Measurements from ENCODE around the gene RELT.

The RELT gene

GRCh38 chr11:73388265-73389133 lies 12.3 kb downstream of the RELT start:
- DNase-seq (ENCODE audit: low read depth, low spot score), result no peak
- H3K9ac ChIP-seq (ENCODE audit: insufficient read length), result no peak overlapping the region
- no peaks in the 10 kb centered on the region for H3K36me3 ChIP-seq (ENCODE audit: insufficient read depth, low read length)
- H3K9me3 ChIP-seq (ENCODE audit: low read depth, low read length), result no peaks in the 10 kb centered on the region
- H3K4me3 ChIP-seq, result no peak overlapping the region
- H3K27ac ChIP-seq, result no peak overlapping the region
- TF ChIP-seq POLR2AphosphoS5 (IDR thresholded peaks at IDR 0.05; ENCODE audit: borderline replicate concordance, low read depth, low read length) (no peak), FOXP2 (optimal IDR thresholded peaks at IDR 0.05; ENCODE audit: control extremely low read depth, extremely low read length, insufficient read depth) (no peak), EZH2 (IDR thresholded peaks at IDR 0.05) (no peak)

- no peak for DNase-seq (ENCODE audit: low read depth, low spot score)
- H3K9ac ChIP-seq (ENCODE audit: insufficient read length), result no peak overlapping the region
- H3K27ac ChIP-seq, result no peak overlapping the region
- no peak overlapping the region for H3K4me3 ChIP-seq
- no peaks in the 10 kb centered on the region for H3K9me3 ChIP-seq (ENCODE audit: low read depth, low read length)
- no peaks in the 10 kb centered on the region for H3K36me3 ChIP-seq (ENCODE audit: insufficient read depth, low read length)
- TF ChIP-seq FOXP2 (optimal IDR thresholded peaks at IDR 0.05; ENCODE audit: control extremely low read depth, extremely low read length, insufficient read depth), result no peak
- no peak for TF ChIP-seq EZH2 (IDR thresholded peaks at IDR 0.05)
Observed at GRCh38 chr11:73389134-73389525, 12.9 kb downstream of the RELT start.

- no peaks in the 10 kb centered on the region for H3K36me3 ChIP-seq (ENCODE audit: insufficient read depth, low read length)
- H3K27ac ChIP-seq, result no peak overlapping the region
Observed at GRCh38 chr11:73389916-73390315, 13.7 kb downstream of the RELT start.

GRCh38 chr11:73390601-73391565 lies 14.7 kb downstream of the RELT start:
- H3K27ac ChIP-seq, result no peak overlapping the region
- no peak overlapping the region for H3K4me3 ChIP-seq
- H3K9ac ChIP-seq (ENCODE audit: insufficient read length), result no peak overlapping the region
- TF ChIP-seq FOXP2 (optimal IDR thresholded peaks at IDR 0.05; ENCODE audit: control extremely low read depth, extremely low read length, insufficient read depth) (no peak), POLR2AphosphoS5 (IDR thresholded peaks at IDR 0.05; ENCODE audit: borderline replicate concordance, low read depth, low read length) (no peak)
- DNase-seq (ENCODE audit: low read depth, low spot score), result no peak
- no peaks in the 10 kb centered on the region for H3K9me3 ChIP-seq (ENCODE audit: low read depth, low read length)
- no peaks in the 10 kb centered on the region for H3K36me3 ChIP-seq (ENCODE audit: insufficient read depth, low read length)

More at GRCh38 chr11:73389916-73390315, 13.7 kb downstream of the RELT start:
- Histone ChIP-seq H3K9ac (ENCODE audit: insufficient read length) (no peak overlapping the region), H3K4me3 (no peak overlapping the region), H3K9me3 (ENCODE audit: low read depth, low read length) (no peaks in the 10 kb centered on the region)
- TF ChIP-seq POLR2AphosphoS5 (IDR thresholded peaks at IDR 0.05; ENCODE audit: borderline replicate concordance, low read depth, low read length) (no peak), EZH2 (IDR thresholded peaks at IDR 0.05) (no peak), FOXP2 (optimal IDR thresholded peaks at IDR 0.05; ENCODE audit: control extremely low read depth, extremely low read length, insufficient read depth) (no peak)
- no peak for DNase-seq (ENCODE audit: low read depth, low spot score)

- TF ChIP-seq EZH2 (IDR thresholded peaks at IDR 0.05) (no peak), FOXP2 (optimal IDR thresholded peaks at IDR 0.05; ENCODE audit: control extremely low read depth, extremely low read length, insufficient read depth) (no peak), POLR2AphosphoS5 (IDR thresholded peaks at IDR 0.05; ENCODE audit: borderline replicate concordance, low read depth, low read length) (no peak)
- no peak overlapping the region for H3K27ac ChIP-seq
- H3K9ac ChIP-seq (ENCODE audit: insufficient read length), result no peak overlapping the region
- H3K4me3 ChIP-seq, result no peak overlapping the region
- H3K9me3 ChIP-seq (ENCODE audit: low read depth, low read length), result no peaks in the 10 kb centered on the region
- no peaks in the 10 kb centered on the region for H3K36me3 ChIP-seq (ENCODE audit: insufficient read depth, low read length)
- DNase-seq (ENCODE audit: low read depth, low spot score), result no peak
Observed at GRCh38 chr11:73391665-73392064, 15.5 kb downstream of the RELT start.

GRCh38 chr11:73392108-73393010 lies 16.2 kb downstream of the RELT start:
- Histone ChIP-seq H3K4me3 (no peak overlapping the region), H3K27ac (no peak overlapping the region), H3K9me3 (ENCODE audit: low read depth, low read length) (no peaks in the 10 kb centered on the region), H3K9ac (ENCODE audit: insufficient read length) (no peak overlapping the region), H3K36me3 (ENCODE audit: insufficient read depth, low read length) (no peaks in the 10 kb centered on the region)
- no peak for DNase-seq (ENCODE audit: low read depth, low spot score)
- TF ChIP-seq POLR2AphosphoS5 (IDR thresholded peaks at IDR 0.05; ENCODE audit: borderline replicate concordance, low read depth, low read length) (no peak), EZH2 (IDR thresholded peaks at IDR 0.05) (no peak), FOXP2 (optimal IDR thresholded peaks at IDR 0.05; ENCODE audit: control extremely low read depth, extremely low read length, insufficient read depth) (no peak)

- DNase-seq (ENCODE audit: low read depth, low spot score), result no peak
- Histone ChIP-seq H3K9me3 (ENCODE audit: low read depth, low read length) (no peaks in the 10 kb centered on the region), H3K27ac (no peak overlapping the region), H3K4me3 (no peak overlapping the region), H3K36me3 (ENCODE audit: insufficient read depth, low read length) (no peaks in the 10 kb centered on the region), H3K9ac (ENCODE audit: insufficient read length) (no peak overlapping the region)
- TF ChIP-seq FOXP2 (optimal IDR thresholded peaks at IDR 0.05; ENCODE audit: control extremely low read depth, extremely low read length, insufficient read depth) (no peak), POLR2AphosphoS5 (IDR thresholded peaks at IDR 0.05; ENCODE audit: borderline replicate concordance, low read depth, low read length) (no peak), EZH2 (IDR thresholded peaks at IDR 0.05) (no peak)
Observed at GRCh38 chr11:73393011-73393380, 16.8 kb downstream of the RELT start.

Measured in SK-N-MC (cell line).